Osteocyte (in vitro differentiated cells): ENCODE measurements around the gene F13B. TPM values are rescaled to one million over a fixed set of nuclear protein-coding genes. Genes with fewer than 3 reads are reported as not detected.

Source experiments
- DNase-seq: peaks from one replicate; pipeline ENCODE4 v3.0.0; 2021; ENCODE audit warnings: mixed read lengths; ENCODE audit not compliant: unreplicated experiment; ENCODE audit errors: extremely low spot score
- H3K27ac Mint-ChIP-seq: one replicate; pipeline ENCODE4 v1.8.0; 2021; ENCODE audit warnings: mild to moderate bottlenecking, mixed read lengths; ENCODE audit not compliant: unreplicated experiment
- H3K27me3 Mint-ChIP-seq: one replicate; pipeline ENCODE4 v1.8.0; 2021; ENCODE audit warnings: mixed read lengths; ENCODE audit not compliant: unreplicated experiment
- H3K36me3 Mint-ChIP-seq: one replicate; pipeline ENCODE4 v1.8.0; 2021; ENCODE audit warnings: mixed read lengths; ENCODE audit not compliant: unreplicated experiment
- H3K4me1 Mint-ChIP-seq: one replicate; pipeline ENCODE4 v1.8.0; 2021; ENCODE audit warnings: mixed read lengths; ENCODE audit not compliant: unreplicated experiment
- H3K4me3 Mint-ChIP-seq: one replicate; pipeline ENCODE4 v1.8.0; 2021; ENCODE audit warnings: mild to moderate bottlenecking, moderate library complexity, mixed read lengths; ENCODE audit not compliant: unreplicated experiment
- H3K9me3 Mint-ChIP-seq: one replicate; pipeline ENCODE4 v1.8.0; 2021; ENCODE audit warnings: mixed read lengths; ENCODE audit not compliant: unreplicated experiment
- total RNA-seq: library from RNA; stranded (reverse); gene quantifications from 2 replicates; pipeline ENCODE4 v1.2.1, GENCODE V29; 2021
- TF ChIP-seq, protein P1 (sequence below): fragments of 200-600 bp; sonication (generic); IDR thresholded peaks from 2 replicates; pipeline ENCODE4 v1.5.0; 2021; ENCODE audit warnings: antibody characterized with exemption, mild to moderate bottlenecking, moderate library complexity

Gene F13B
- total RNA-seq, 1 donor from 2014 or later = not detected

- H3K4me3 Mint-ChIP-seq = no peak overlapping the region
- DNase-seq = no peak
- peaks cover 5% of the 10 kb centered on the region for H3K4me1 Mint-ChIP-seq
- H3K27me3 Mint-ChIP-seq = no peaks in the 10 kb centered on the region
- H3K9me3 Mint-ChIP-seq = no peaks in the 10 kb centered on the region
- TF ChIP-seq, protein P1, sequence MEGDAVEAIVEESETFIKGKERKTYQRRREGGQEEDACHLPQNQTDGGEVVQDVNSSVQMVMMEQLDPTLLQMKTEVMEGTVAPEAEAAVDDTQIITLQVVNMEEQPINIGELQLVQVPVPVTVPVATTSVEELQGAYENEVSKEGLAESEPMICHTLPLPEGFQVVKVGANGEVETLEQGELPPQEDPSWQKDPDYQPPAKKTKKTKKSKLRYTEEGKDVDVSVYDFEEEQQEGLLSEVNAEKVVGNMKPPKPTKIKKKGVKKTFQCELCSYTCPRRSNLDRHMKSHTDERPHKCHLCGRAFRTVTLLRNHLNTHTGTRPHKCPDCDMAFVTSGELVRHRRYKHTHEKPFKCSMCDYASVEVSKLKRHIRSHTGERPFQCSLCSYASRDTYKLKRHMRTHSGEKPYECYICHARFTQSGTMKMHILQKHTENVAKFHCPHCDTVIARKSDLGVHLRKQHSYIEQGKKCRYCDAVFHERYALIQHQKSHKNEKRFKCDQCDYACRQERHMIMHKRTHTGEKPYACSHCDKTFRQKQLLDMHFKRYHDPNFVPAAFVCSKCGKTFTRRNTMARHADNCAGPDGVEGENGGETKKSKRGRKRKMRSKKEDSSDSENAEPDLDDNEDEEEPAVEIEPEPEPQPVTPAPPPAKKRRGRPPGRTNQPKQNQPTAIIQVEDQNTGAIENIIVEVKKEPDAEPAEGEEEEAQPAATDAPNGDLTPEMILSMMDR = no peak
- H3K27ac Mint-ChIP-seq = no peak overlapping the region
- H3K36me3 Mint-ChIP-seq = peaks cover 6% of the 10 kb centered on the region
Measured at GRCh38 chr1:197092491-197093023, 25.5 kb upstream of the F13B start.

- no peak for DNase-seq
- TF ChIP-seq, protein P1 = no peak
- no peaks in the 10 kb centered on the region for H3K4me1 Mint-ChIP-seq
- peaks cover 42% of the 10 kb centered on the region for H3K36me3 Mint-ChIP-seq
- H3K9me3 Mint-ChIP-seq = peaks cover 12% of the 10 kb centered on the region
- H3K27ac Mint-ChIP-seq = no peak overlapping the region
- no peak overlapping the region for H3K4me3 Mint-ChIP-seq
- H3K27me3 Mint-ChIP-seq = no peaks in the 10 kb centered on the region
Measured at GRCh38 chr1:197083474-197083873, 16.4 kb upstream of the F13B start.

DNA sequence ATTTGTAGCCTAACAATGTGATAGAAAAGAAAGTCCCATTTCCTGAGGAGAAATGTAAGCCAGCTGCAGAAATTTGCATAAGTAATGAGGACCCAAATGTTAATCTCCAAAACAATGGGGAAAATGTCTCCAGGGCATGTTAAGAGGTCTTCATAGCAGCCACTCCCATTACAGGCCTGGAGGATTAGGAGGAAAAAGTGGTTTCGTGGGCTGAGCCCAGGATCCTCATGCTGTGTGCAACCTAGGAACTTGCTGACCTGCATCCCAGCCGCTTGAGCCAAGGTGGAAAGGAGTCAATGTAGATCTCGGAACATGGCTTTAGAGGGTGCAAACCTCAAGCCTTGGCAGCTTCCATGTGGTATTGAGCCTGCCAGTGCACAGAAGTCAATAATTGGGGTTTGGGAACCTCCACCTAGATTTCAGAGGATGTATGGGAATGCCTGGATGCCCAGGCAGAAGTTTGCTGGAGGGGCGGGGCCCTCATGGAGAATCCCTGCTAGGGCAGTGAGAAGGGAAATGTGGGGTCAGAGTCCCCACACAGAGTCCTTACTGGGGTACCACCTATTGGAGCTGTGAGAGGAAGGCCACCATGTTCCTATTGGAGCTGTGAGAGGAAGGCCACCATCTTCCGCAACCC is 14.2 kb upstream of the F13B start:
- Mint-ChIP-seq H3K9me3 (peaks cover 12% of the 10 kb centered on the region), H3K27me3 (peaks cover 7% of the 10 kb centered on the region), H3K4me3 (no peak overlapping the region), H3K27ac (no peak overlapping the region), H3K36me3 (peaks cover 39% of the 10 kb centered on the region), H3K4me1 (no peaks in the 10 kb centered on the region)
- TF ChIP-seq, protein P1 = no peak
- no peak for DNase-seq

DNA sequence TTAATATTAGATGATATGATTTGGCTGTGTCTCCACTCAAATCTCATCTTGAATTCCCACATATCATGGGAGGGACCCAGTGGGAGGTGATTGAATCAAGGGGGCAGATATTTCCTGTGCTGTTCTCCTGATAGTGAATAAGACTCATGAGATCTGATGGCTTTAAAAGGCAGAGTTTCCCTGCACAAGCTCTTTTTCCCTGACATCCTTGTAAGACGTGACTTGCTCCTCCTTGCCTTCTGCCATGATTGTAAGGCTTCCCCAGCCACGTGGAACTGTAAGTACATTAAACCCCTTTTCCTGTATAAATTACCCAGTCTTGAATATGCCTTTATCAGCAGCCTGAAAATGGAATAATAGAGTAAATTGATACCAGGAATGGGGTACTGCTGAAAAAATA is 13.3 kb upstream of the F13B start:
- TF ChIP-seq, protein P1 = no peak
- H3K36me3 Mint-ChIP-seq = peaks cover 36% of the 10 kb centered on the region
- H3K9me3 Mint-ChIP-seq = peaks cover 13% of the 10 kb centered on the region
- H3K4me3 Mint-ChIP-seq = no peak overlapping the region
- DNase-seq = no peak
- H3K27me3 Mint-ChIP-seq = peaks cover 10% of the 10 kb centered on the region
- H3K27ac Mint-ChIP-seq = no peak overlapping the region
- no peaks in the 10 kb centered on the region for H3K4me1 Mint-ChIP-seq

DNA sequence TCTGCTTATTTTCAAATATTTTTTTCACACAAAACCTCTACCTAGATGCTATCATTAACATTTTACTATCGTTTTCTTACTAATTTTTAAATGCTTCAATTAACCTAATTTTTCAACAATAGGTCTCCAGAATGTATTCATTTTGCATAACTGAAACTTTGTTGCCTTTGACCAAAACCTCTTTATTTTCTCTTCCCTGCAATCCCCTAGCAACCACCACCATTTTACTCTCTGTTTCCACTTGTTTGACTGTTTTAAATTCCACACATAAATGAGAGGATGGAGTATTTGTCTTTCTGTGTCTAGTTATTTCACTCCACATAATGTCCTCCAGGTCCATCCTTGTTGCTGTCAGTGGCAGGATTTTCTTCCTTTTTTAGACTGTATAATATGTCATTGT is 9.5 kb upstream of the F13B start:
- Mint-ChIP-seq H3K4me1 (no peaks in the 10 kb centered on the region), H3K27me3 (peaks cover 10% of the 10 kb centered on the region), H3K27ac (no peak overlapping the region), H3K36me3 (peaks cover 10% of the 10 kb centered on the region), H3K4me3 (no peak overlapping the region), H3K9me3 (peaks cover 11% of the 10 kb centered on the region)
- TF ChIP-seq, protein P1 = no peak
- DNase-seq = no peak
